C4-2B (cell line): Measurements from ENCODE around the gene TAF11L11.
"Not testable (repeated sequence)": the region's sequence is repeated elsewhere in the genome, so short reads cannot be mapped to it uniquely, and the experiment has no call there.

ENCODE experiments used
- CTCF ChIP-seq: fragments of 450-650 bp; conservative IDR thresholded peaks from 2 replicates; pipeline ENCODE4 v1.5.1; 2017; ENCODE audit warnings: mild to moderate bottlenecking
- ZFX ChIP-seq: fragments of 450-650 bp; IDR thresholded peaks from 2 replicates; pipeline ENCODE4 v1.6.1; 2017

DNA sequence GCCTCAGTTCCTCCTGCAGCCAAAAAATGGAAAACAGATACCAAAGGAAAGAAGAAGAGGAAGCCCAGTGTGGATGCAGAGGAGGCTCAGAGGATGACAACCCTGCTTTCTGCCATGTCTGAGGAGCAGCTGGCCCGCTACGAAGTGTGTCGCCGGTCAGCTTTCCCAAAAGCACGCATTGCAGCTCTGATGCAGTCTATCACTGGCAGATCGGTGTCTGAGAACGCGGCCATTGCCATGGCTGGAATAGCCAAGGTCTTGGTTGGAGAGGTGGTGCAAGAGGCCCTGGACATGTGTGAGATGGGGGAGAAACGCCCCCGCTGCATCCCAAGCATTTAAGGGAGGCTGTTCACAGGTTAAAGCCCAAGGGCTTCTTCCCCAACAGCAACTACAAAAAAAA is 45.2 kb downstream of the TAF11L11 start:
- not testable (repeated sequence) for TF ChIP-seq CTCF, ZFX
